HEK293 (cell line): ENCODE measurements around the gene MAPKAP1.

Source experiments
- BCL11B ChIP-seq: fragments of 450-650 bp; formaldehyde crosslinking; IDR thresholded peaks from 2 replicates; pipeline ENCODE4 v1.5.1; 2016; ENCODE audit warnings: low read depth, missing biosample characterization, missing genetic modification characterization
- YY1 ChIP-seq: fragments of 450-650 bp; formaldehyde crosslinking; IDR thresholded peaks from 2 replicates; pipeline ENCODE4 v1.5.1; 2018; ENCODE audit warnings: missing biosample characterization, missing genetic modification characterization
- ZBTB21 ChIP-seq: fragments of 450-650 bp; formaldehyde crosslinking; IDR thresholded peaks from 2 replicates; pipeline ENCODE4 v1.5.1; 2017; ENCODE audit warnings: missing biosample characterization, missing genetic modification characterization
- ZBTB8A ChIP-seq: fragments of 450-650 bp; formaldehyde crosslinking; IDR thresholded peaks from 2 replicates; pipeline ENCODE4 v1.5.1; 2016; ENCODE audit warnings: missing biosample characterization, missing genetic modification characterization
- ZNF596 ChIP-seq: fragments of 450-650 bp; IDR thresholded peaks from 2 replicates; pipeline ENCODE4 v1.5.0; 2018; ENCODE audit warnings: missing biosample characterization, mild to moderate bottlenecking, missing genetic modification characterization, moderate library complexity
- ZNF707 ChIP-seq: fragments of 450-650 bp; formaldehyde crosslinking; IDR thresholded peaks from 2 replicates; pipeline ENCODE4 v1.5.1; 2016; ENCODE audit warnings: missing biosample characterization, missing genetic modification characterization
- ZNF747 ChIP-seq: fragments of 450-650 bp; formaldehyde crosslinking; IDR thresholded peaks from 2 replicates; pipeline ENCODE4 v1.5.1; 2016; ENCODE audit warnings: missing biosample characterization, missing genetic modification characterization
- TF ChIP-seq, protein P1 (sequence below): fragments of 450-650 bp; formaldehyde crosslinking; IDR thresholded peaks from 2 replicates; pipeline ENCODE4 v1.5.1; 2016; ENCODE audit warnings: missing biosample characterization, missing genetic modification characterization
- TF ChIP-seq, protein P2 (sequence below): fragments of 450-650 bp; formaldehyde crosslinking; IDR thresholded peaks from 2 replicates; pipeline ENCODE4 v1.5.1; 2016; ENCODE audit warnings: missing biosample characterization, missing genetic modification characterization
- TF ChIP-seq, protein P3 (sequence below): fragments of 450-650 bp; formaldehyde crosslinking; IDR thresholded peaks from 2 replicates; pipeline ENCODE4 v1.5.1; 2016; ENCODE audit warnings: missing biosample characterization, missing genetic modification characterization

DNA sequence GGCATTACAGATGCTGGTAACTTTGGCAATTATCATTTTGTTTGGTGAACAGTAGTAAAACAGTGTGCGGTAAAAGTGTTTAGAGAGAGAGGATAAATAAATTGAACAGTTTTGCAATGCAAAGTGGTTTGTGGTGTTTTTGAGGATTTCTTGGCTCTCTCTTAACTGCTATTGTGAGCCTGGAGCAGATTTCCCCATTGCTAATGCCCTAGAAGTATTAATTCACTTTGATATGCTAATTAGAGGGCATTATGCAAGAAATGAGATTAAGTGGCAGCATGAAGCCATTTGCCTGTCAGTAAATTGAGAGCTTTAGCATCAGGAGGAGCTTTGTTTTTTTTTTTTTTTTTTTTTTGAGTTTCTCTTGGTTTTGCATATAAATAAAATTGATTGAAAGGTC is 48.3 kb upstream of the MAPKAP1 start:
- TF ChIP-seq, protein P1, sequence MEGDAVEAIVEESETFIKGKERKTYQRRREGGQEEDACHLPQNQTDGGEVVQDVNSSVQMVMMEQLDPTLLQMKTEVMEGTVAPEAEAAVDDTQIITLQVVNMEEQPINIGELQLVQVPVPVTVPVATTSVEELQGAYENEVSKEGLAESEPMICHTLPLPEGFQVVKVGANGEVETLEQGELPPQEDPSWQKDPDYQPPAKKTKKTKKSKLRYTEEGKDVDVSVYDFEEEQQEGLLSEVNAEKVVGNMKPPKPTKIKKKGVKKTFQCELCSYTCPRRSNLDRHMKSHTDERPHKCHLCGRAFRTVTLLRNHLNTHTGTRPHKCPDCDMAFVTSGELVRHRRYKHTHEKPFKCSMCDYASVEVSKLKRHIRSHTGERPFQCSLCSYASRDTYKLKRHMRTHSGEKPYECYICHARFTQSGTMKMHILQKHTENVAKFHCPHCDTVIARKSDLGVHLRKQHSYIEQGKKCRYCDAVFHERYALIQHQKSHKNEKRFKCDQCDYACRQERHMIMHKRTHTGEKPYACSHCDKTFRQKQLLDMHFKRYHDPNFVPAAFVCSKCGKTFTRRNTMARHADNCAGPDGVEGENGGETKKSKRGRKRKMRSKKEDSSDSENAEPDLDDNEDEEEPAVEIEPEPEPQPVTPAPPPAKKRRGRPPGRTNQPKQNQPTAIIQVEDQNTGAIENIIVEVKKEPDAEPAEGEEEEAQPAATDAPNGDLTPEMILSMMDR (tag by site-specific recombination): no peak
- TF ChIP-seq ZNF747 (tag by site-specific recombination): no peak
- TF ChIP-seq YY1 (tag by site-specific recombination): no peak
- TF ChIP-seq, protein P2, sequence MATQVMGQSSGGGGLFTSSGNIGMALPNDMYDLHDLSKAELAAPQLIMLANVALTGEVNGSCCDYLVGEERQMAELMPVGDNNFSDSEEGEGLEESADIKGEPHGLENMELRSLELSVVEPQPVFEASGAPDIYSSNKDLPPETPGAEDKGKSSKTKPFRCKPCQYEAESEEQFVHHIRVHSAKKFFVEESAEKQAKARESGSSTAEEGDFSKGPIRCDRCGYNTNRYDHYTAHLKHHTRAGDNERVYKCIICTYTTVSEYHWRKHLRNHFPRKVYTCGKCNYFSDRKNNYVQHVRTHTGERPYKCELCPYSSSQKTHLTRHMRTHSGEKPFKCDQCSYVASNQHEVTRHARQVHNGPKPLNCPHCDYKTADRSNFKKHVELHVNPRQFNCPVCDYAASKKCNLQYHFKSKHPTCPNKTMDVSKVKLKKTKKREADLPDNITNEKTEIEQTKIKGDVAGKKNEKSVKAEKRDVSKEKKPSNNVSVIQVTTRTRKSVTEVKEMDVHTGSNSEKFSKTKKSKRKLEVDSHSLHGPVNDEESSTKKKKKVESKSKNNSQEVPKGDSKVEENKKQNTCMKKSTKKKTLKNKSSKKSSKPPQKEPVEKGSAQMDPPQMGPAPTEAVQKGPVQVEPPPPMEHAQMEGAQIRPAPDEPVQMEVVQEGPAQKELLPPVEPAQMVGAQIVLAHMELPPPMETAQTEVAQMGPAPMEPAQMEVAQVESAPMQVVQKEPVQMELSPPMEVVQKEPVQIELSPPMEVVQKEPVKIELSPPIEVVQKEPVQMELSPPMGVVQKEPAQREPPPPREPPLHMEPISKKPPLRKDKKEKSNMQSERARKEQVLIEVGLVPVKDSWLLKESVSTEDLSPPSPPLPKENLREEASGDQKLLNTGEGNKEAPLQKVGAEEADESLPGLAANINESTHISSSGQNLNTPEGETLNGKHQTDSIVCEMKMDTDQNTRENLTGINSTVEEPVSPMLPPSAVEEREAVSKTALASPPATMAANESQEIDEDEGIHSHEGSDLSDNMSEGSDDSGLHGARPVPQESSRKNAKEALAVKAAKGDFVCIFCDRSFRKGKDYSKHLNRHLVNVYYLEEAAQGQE (tag by site-specific recombination): no peak
- no peak for TF ChIP-seq ZNF707 (tag by site-specific recombination)
- TF ChIP-seq BCL11B (tag by site-specific recombination): no peak
- TF ChIP-seq ZBTB8A (tag by site-specific recombination): no peak
- TF ChIP-seq ZNF596 (tag by site-specific recombination): peak; percentile 77
- TF ChIP-seq, protein P3, sequence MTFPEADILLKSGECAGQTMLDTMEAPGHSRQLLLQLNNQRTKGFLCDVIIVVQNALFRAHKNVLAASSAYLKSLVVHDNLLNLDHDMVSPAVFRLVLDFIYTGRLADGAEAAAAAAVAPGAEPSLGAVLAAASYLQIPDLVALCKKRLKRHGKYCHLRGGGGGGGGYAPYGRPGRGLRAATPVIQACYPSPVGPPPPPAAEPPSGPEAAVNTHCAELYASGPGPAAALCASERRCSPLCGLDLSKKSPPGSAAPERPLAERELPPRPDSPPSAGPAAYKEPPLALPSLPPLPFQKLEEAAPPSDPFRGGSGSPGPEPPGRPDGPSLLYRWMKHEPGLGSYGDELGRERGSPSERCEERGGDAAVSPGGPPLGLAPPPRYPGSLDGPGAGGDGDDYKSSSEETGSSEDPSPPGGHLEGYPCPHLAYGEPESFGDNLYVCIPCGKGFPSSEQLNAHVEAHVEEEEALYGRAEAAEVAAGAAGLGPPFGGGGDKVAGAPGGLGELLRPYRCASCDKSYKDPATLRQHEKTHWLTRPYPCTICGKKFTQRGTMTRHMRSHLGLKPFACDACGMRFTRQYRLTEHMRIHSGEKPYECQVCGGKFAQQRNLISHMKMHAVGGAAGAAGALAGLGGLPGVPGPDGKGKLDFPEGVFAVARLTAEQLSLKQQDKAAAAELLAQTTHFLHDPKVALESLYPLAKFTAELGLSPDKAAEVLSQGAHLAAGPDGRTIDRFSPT (tag by site-specific recombination): no peak
- no peak for TF ChIP-seq ZBTB21 (tag by site-specific recombination)
